HG03378 (cell line): ENCODE data around the gene IL12RB1.
A peak's percentile ranks its signal among the peaks of the same experiment; 100 is the strongest.
"Not testable (repeated sequence)": the region's sequence is repeated elsewhere in the genome, so short reads cannot be mapped to it uniquely, and the experiment has no call there.

Experiments
- ATAC-seq: cut with Tn5 transposase; IDR thresholded peaks from one replicate; pipeline ENCODE4 v1.9.1; 2021; ENCODE audit warnings: mild to moderate bottlenecking, moderate library complexity; ENCODE audit not compliant: unreplicated experiment

IL12RB1 gene

DNA sequence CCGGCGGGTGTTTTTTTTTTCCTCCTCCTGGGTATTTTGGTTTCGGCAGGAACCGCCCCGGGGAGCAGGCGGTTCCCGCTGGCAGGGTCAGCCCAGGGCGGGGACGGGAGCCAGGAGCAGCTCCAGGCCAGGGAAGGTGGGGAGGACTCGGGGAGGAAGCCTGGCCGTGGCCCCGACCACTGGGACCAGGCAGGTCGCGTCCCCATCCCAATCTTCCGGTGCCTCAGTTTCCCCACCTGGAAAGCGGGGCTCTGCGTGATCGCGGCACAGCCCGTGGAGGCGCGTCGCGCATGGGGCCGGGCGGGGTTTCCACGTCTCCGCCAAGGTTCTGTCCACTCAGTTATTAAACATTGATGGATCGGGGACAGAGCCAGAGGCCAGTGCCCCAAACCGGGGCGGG lies 34.8 kb downstream of the IL12RB1 start:
- no peak for ATAC-seq

DNA sequence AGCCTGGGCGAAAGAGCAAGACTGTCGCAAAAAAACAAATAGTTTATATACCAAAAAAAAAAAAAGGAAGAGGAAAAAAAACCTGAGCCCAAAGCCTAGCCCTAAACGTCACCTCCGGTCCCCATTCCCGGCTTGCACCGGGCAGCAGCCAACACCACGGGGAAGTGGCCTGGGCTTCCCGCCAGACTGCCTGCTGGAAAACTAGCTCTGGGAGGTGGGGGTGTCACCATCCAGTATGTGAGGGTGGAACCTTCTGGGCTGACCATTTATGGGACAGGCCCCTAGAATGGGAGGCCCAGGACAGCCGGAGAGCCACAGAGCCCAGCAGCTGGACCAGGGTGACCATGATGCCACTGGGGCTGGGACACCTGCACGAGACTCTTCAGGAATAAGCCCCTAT lies 37.3 kb downstream of the IL12RB1 start:
- no peak for ATAC-seq

DNA sequence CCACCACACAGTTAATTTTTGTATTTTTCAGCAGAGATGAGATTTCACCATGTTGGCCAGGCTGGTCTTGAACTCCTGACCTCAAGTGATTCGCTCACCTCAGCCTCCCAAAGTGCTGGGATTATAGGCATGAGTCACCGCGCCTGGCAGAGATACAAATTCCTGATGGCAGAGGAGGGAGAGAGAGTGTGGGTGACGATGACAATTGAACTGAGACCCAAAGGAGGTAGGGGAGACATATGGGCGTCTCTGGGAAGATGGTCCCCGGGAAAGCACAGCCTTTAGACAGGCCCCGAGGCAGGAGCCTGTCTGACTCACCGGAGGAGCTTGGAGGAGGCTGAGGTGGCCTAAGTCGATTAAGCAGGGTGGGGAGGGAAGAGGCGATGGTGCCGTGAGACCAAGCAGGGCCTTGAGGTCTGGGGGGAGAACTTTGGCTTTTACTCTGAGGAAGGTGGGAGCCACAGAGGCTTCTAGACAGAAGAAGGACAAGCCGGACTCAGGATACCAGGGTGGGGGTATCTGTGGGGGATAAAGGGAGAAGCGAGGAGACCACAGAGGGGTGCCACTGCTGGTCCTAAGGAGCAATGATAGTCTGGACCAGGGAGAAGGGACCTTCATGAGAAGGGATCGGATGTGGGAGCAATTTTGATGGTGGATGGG lies 40.5 kb downstream of the IL12RB1 start:
- no peak for ATAC-seq

DNA sequence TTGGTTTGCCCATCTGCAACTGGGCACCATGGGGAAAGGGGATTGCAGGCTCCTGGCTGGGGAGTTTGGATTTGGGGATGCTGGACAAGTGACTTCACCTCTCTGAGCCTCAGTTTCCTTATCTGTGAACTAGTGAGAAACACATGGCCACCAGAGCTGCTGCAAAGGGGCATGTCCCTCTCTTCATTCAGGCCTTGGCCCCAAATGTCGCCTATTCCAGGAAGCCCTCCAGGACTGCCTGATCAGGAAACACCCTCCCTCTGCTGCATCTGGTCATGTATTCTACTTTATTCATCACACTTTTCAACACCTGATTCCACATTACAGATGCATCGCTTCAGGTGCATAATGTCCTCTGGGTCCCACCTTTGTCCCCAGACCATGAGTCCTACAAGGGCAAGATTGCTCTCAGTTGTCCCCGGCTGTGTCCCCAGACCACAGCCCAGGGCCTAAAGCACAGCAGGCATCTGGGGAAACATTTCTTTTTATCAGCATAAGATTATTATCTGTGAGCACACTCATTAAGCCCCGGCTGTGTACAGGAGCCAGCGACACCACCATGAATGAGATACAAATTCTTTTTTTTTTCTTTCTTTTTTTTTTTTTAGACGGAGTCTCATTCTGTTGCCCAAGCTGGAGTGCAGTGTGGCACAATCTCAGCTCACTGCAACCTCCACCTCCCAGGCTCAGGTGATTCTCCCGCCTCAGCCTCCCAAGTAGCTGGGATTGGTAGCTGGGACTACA lies 41.3 kb downstream of the IL12RB1 start:
- ATAC-seq = peak; percentile 16

DNA sequence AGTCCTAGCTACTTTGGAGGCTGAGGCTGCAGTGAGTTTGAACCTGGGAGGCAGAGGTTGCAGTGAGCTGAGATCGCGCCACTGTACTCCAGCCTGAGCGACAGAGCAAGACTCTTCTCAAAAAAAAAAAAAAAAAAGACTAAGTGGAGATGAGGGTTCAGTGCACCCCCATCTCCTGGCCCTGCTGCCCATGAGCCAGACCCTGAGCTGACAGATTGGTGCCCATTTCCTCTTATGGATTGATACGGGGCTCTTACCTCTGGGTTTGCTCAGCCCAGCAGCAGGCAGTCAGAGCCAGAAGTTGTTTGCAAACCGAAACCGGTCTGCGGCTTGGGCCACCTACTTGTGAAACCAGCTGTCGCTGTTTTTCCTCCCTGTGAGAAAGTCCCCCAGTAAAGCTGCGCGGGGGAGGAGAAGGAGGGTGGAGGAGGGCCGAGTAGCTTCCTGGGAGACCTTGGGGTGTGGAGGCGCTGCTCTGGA lies 41.9 kb downstream of the IL12RB1 start:
- peak; percentile 82 for ATAC-seq

DNA sequence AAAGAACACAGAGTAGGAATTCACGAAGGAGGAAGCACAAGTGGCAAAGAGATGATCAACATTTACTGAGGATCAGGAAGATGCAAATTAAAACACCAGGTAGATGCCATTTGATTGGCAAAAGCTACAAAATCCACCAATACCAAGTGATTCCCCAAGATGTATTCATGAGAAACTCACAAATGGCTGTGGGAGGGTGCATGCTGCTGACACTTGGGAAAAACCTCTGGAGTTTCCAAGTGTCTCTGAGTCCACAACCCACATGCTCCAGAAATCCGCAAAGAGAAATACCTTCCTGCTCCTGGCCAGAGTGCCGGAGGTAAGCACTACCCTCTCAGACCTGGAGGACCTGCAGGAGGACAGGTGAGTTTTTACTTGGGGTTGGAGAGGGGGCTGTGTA lies 43.1 kb downstream of the IL12RB1 start:
- no peak for ATAC-seq

DNA sequence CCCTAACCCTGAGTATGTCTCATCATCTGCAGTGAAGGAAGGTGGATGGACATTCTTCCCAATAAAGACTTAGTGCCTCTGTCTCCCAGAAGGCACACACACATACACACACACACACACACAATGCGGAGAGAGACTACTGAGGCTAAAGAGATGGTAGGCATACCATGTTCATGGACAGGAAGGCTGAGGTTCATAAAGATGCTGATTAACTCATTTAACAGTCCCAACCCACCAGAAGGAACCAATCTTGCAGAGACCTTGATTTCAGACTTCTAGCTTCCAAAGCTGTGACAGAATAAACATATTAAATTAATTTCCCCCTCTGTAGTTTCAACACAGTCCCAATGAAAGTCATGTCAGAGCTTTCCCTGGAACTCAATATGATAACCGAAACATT lies 45.7 kb downstream of the IL12RB1 start:
- no peak for ATAC-seq

DNA sequence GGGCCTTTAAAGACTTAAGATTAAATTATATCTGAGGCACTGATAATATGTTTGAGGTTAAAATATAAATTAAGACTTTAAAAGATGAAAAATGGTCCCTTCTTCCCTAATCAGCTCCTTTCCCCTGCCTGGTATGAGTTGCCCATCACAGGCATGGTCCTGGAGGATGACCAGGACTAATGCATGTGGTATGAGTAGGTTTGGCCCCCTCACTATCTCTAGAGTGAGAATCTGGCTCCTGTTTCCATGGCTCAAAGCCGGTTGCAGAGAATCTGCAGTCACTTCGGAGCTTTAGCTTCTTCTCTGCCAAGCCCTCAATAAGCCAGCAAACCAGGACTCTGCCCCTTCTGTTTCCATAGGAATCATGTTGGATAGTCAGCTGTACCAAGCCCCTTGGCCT lies 54.6 kb downstream of the IL12RB1 start:
- not testable (repeated sequence) for ATAC-seq

DNA sequence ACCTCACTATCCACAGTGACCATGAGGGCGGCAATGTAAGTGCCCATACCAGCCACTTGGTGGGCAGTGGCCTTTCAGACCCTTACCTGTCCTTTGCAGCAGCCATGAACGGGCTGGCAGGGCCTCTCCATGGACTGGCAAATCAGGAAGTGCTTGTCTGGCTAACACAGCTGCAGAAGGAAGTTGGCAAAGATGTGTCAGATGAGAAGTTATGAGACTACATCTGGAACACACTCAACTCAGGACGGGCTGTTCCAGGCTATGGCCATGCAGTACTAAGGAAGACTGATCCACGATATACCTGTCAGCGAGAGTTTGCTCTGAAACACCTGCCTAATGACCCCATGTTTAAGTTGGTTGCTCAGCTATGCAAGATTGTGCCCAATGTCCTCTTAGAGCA lies 55.3 kb downstream of the IL12RB1 start:
- not testable (repeated sequence) for ATAC-seq

DNA sequence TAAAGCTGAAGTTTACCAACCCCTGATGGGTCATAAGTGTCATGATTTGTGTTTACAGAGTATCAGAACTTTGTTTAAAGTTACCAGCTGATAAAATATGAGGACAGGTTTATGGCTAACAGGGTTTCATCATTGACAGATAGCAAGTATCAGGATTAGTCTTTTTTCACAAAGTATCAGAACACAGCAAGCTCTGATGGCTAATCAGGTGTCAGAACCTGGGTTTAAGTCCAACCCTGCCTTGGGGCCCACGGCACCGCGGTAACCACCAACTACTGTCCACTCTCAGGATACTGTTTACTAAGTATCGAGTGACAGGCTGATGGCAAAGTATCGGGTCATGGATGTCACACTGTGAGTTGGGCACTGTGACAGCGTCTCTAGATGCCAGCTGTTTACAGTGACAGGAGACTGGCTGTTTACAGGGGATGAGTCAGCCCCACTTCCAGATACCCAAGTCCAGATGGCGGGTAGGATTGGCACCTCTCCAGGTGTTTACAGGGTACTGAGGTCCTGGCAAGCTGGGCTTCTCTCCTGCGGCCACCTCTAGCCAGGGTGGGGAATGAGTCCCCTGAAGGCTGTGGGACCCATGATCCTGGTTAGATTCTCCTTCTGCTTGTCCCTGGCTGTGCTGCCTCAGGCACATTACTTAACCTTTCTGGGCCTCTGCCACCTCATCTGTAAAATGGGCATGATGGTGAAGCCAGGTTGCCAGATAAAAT lies 57.0 kb downstream of the IL12RB1 start:
- no peak for ATAC-seq

DNA sequence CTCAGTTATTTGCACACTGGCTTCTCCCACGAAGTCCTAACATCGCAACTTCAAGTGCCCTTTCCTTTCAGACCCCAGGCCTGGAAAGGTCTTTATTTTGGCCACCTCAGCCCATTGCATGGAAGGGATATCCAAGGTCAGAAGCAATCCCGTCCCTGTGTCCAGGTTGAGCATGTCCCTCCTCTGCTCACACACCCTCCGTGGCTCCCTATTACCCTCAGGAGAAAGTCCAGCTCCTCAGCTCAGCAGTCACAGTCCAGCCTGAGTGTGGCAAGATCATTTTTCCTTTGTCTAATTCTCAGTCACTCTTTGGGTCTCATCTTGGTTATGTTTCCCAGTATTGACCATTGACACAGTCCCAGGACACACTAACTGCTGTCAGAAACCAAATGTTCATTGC lies 59.6 kb downstream of the IL12RB1 start:
- no peak for ATAC-seq

DNA sequence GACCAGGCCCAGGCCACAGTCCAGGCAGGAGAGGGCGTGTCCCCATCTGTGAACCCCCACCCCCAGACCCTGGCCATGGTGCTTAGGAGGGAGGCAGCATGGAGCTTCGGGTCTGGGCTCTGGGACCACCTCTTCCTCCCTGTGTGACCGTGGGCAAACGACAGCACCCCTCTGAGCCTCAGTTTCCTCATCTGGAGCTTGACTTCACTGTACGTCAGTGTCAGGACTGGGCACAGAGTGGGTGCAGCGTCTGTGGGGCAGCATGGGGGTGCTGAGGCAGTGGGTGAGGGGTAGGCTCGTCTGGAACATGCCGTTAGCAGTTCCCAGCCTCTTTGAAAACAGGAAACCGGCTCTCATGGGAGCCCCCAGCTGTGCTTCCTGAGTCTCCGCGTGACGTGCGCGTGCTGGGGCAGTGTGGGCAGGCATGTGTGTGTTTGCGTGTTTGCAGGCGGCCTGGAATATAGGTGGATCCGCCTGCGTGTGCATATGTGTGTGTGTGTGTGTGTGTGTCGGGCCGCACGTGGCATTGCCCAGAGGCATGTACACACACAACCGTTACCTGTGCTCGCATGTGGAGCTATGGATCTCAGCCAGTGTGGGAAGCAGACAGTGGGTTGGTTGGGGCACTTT lies 63.0 kb downstream of the IL12RB1 start:
- ATAC-seq = no peak

DNA sequence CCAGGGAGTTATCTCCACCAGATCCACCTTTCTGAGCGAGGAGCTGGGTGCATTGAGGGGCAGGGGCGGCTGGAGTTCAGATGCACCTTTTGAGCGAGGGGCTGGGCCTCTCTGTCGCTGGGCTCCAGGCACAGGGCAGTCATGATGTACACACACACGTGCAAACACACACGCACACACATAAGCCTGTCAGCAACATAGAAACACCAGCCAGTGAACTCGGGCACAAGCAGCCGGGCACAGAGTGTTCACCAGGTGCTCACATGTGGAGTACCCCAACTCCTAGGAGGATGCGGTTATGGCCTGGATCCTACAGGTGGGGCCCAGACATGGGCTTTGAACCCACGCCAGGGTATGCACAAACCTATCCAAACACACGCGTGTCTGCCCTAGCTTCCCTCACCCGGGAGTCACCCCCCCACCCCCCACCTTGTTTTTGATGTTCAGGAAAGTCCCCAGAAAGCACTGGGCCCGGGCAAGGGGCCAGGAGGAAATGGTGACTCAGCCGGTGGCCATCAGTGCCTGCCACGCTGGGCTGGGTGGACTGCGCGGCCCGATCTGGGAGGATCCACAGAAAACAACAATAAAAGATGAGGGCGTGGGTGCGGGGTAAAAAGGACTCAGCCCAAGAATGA lies 65.5 kb downstream of the IL12RB1 start:
- no peak for ATAC-seq

DNA sequence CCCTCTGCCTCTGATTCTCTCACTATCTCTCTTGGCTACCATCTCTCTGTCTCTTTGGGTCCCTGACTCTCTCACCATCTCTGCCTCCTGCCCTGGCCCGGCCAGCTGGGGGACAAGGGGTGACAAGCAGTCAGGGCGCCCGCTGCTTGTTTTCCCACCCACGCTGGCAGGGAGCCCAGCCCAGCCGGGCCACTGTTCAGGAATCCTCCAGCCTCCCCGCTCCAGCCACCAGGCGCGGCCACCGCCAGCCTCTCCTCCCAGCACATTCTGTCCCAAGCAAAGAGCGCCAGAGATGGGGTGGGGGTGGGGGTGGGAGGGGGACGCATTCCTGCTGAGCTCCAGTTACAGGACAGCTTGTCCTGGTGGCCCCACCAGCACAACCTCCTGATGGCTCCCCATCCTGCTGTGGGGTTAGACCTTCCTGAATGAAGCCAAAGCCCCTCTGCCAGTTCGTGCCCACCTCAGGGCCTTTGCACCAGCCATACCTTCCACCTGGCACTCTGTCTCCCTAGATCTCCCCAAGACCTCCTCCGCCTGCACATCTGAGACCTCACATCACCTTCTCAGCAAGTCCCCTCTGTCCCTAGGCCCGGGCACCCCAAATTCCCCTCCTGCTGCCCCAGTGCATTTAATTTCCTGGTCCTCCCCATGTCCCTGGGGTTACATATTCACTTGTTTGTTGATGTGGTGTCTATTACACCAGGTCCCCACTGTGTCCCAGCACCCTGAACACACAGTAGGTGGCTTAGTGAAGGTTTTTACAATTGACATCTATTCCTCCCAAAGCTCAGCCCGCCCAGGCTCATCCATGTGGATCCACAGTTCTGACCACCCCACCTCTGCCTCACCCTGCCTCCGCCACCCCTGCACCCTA lies 66.3 kb downstream of the IL12RB1 start:
- ATAC-seq = no peak

DNA sequence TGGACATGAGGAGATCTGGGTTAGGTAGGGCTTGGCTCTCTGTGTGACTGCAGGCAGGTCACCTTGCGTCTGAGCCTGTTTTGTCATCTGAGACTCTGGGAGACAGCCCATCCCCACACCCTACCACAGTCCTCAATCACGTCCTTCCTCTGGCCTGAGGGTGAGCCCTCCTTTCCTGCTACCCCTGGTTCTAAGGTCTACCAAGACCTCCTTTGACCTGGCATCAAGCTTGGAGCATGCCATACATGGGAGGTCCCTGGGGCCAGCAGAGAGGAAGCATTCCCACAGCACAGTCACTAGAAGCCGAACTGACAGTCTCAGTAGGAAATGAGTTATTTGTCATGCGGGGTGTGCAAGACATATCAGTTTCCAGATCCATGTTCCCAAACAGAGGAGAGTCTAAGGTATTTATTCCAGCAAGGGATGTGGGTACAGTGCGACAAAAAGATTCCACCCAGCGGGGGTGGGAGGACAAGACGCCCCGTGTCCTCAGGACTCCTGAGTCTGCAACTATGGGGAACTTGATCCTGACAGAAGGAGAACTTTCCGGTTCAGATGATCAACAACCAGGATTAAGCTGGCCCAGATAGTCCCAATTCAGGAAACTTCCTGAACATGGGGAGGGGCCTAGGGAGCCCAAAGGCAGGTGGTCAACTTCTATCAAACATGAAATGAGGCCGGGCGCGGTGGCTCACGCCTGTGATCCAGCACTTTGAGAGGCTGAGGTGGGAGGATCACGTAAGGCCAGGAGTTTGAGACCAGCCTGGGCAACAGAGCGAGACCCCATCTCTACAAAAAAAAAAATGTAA lies 69.3 kb downstream of the IL12RB1 start:
- ATAC-seq = no peak

DNA sequence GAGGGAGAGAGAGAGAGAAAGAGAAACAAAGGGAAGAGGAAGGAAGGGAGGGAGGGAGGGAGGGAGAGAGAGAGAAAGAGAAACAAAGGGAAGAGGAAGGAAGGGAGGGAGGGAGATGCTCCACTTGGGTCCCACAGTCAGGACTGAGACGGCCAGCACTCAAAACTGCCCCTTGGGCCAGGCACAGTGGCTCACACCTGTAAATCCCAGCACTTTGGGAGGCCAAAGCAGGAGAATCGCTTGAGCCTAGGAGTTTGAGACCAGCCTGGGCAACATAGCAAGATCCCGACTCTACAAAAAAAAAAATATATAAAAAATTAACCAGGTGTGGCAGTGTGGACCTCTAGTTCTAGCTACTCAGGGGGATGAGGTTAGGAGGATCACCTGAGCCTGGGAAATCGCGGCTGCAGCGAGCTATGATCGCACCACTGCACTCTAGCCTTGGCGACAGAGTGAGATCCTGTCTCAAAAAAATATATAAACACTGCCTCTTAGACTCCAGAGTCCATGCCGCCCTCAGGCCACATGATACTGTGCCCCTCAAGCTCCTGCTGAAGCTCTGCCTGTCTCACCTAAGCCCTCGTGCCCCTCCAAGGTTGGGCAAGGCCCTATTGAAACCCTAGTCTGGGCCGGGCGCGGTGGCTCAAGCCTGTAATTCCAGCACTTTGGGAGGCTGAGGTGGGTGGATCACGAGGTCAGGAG lies 70.4 kb downstream of the IL12RB1 start:
- ATAC-seq = no peak

DNA sequence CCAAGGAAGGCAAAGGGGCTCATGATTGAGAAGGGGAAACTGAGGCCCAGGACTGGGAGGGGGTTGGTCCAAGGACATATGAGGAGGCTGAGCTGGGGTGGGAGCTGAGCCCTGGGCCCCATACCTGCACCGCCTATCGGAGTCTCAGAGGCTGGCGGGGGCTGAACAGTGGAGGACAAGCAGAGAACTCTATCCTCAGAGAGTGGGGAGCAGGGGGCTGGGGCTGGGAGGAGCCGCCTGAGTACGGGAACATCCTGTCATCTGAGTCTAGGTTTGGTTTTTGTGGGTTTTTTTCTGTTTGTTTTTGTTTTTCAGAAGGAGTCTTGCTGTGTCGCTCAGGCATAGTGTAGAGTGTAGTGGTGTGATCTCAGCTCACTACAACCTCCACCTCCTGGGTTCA lies 72.5 kb downstream of the IL12RB1 start:
- no peak for ATAC-seq
